ENCODE results near the gene EVC2. TPM values are rescaled to one million over a fixed set of nuclear protein-coding genes. Genes with fewer than 3 reads are reported as not detected.

EVC2 gene
- total and polyA plus RNA-seq, 9 of the 15 experiments (the other 6 are each of a cell fraction or from before 2014, with no cell fraction given) = 0.03 to 0.55 (median 0.38) TPM; not detected in 1

DNA sequence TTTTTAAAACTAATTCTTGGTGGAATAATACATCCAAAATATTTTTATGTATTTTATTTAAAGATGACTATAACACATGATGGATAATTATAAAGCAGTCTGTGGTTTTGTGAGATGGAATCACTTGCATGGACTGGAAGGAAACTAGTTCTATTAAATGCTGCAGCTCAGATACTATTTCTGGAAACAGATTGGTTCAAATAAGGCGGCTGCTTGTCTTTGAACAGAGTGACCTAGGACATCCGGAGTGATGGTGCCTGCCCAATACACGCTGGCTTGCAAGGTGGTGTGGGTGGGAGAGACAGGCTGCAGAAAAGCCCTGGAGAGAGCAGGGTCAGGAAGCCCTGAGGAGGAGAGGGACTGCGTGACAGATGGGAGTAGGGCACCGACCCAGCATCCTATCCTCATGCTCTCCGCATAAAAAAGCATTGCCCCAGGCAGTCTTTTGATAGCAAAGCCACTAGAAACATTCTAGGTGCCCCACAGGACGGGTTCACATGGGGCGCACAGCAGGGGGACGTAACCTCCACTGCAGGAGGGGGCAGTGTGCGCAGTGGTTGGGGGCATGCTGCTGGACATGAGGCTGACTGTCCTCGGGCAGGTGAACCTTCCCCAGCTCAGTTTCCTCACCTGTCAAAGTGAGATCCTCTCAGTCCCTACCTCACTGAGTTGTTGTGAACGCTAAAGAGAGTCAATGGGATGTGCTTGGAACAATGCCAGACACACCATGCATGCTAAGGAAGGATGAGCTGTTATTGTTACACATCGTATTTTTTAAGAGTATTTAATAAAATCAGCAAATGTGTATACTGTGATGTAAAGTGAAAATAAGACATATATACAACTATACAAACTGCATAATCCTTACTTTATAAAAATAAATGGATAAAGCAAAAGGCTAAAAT is 71.3 kb downstream of the EVC2 start (continued):
- TF ChIP-seq ATF6 (CRISPR knock-in tag; IDR thresholded peaks at IDR 0.05) = no peak
- TF ChIP-seq ZNF785 (CRISPR knock-in tag; IDR thresholded peaks at IDR 0.05) = no peak

- POLR2A ChIA-PET = no interaction called here
- no peak for TF ChIP-seq ZNF140 (CRISPR knock-in tag; IDR thresholded peaks at IDR 0.05)
- TF ChIP-seq TCF7 (IDR thresholded peaks at IDR 0.05; ENCODE audit: borderline replicate concordance) = no peak
- no peak for TF ChIP-seq GABPB1 (CRISPR knock-in tag; IDR thresholded peaks at IDR 0.05)
- no peak for TF ChIP-seq NFRKB (IDR thresholded peaks at IDR 0.05; ENCODE audit: low read depth)
- TF ChIP-seq, protein P1, sequence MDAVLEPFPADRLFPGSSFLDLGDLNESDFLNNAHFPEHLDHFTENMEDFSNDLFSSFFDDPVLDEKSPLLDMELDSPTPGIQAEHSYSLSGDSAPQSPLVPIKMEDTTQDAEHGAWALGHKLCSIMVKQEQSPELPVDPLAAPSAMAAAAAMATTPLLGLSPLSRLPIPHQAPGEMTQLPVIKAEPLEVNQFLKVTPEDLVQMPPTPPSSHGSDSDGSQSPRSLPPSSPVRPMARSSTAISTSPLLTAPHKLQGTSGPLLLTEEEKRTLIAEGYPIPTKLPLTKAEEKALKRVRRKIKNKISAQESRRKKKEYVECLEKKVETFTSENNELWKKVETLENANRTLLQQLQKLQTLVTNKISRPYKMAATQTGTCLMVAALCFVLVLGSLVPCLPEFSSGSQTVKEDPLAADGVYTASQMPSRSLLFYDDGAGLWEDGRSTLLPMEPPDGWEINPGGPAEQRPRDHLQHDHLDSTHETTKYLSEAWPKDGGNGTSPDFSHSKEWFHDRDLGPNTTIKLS (IDR thresholded peaks at IDR 0.05; ENCODE audit: borderline replicate concordance, low read depth) = no peak
- no peak for TF ChIP-seq NRF1 (conservative IDR thresholded peaks at IDR 0.05 in 1 of 2, IDR thresholded peaks at IDR 0.05 in 1 of 2)
- TF ChIP-seq, protein P2, sequence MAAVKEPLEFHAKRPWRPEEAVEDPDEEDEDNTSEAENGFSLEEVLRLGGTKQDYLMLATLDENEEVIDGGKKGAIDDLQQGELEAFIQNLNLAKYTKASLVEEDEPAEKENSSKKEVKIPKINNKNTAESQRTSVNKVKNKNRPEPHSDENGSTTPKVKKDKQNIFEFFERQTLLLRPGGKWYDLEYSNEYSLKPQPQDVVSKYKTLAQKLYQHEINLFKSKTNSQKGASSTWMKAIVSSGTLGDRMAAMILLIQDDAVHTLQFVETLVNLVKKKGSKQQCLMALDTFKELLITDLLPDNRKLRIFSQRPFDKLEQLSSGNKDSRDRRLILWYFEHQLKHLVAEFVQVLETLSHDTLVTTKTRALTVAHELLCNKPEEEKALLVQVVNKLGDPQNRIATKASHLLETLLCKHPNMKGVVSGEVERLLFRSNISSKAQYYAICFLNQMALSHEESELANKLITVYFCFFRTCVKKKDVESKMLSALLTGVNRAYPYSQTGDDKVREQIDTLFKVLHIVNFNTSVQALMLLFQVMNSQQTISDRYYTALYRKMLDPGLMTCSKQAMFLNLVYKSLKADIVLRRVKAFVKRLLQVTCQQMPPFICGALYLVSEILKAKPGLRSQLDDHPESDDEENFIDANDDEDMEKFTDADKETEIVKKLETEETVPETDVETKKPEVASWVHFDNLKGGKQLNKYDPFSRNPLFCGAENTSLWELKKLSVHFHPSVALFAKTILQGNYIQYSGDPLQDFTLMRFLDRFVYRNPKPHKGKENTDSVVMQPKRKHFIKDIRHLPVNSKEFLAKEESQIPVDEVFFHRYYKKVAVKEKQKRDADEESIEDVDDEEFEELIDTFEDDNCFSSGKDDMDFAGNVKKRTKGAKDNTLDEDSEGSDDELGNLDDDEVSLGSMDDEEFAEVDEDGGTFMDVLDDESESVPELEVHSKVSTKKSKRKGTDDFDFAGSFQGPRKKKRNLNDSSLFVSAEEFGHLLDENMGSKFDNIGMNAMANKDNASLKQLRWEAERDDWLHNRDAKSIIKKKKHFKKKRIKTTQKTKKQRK (IDR thresholded peaks at IDR 0.05; ENCODE audit: borderline replicate concordance, low read depth, low read length) = no peak
- no peak for TF ChIP-seq RBM14 (IDR thresholded peaks at IDR 0.05; ENCODE audit: borderline replicate concordance, insufficient read depth, low read depth, low read length)
- TF ChIP-seq, protein P3, sequence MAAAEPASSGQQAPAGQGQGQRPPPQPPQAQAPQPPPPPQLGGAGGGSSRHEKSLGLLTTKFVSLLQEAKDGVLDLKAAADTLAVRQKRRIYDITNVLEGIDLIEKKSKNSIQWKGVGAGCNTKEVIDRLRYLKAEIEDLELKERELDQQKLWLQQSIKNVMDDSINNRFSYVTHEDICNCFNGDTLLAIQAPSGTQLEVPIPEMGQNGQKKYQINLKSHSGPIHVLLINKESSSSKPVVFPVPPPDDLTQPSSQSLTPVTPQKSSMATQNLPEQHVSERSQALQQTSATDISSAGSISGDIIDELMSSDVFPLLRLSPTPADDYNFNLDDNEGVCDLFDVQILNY (CRISPR knock-in tag; IDR thresholded peaks at IDR 0.05) = no peak
- no peak for TF ChIP-seq RBM15 (IDR thresholded peaks at IDR 0.05; ENCODE audit: insufficient read depth, low read length)
These were observed 72.5 kb downstream of the EVC2 start for GRCh38 chr4:5635826-5636195.

More at GRCh38 chr4:5635826-5636195, 72.5 kb downstream of the EVC2 start:
- CTCF ChIA-PET (ENCODE audit: low intra/inter-chr PET ratio) = no interaction called here
- intact Hi-C loops (cut with micrococcal nuclease) (no loop called here), in situ Hi-C loops (cut with MboI) (no loop called here)
- Histone ChIP-seq H3K4me3 (no peak overlapping the region), H3K9me1 (ENCODE audit: control insufficient read depth, insufficient read depth, low read length) (no peaks in the 10 kb centered on the region), H4K20me1 (replicated peaks; ENCODE audit: control insufficient read depth, insufficient read depth, low read length) (no peaks in the 10 kb centered on the region), H3K27me3 (ENCODE audit: control insufficient read depth in 2 of 2, insufficient read depth in 2 of 2, low read length in 2 of 2) (no peaks in the 10 kb centered on the region; a peak in 1 of 5 replicates), H3K9me3 (replicated peaks; ENCODE audit: control insufficient read depth, insufficient read depth, low read depth, low read length) (no peaks in the 10 kb centered on the region), H2AFZ (ENCODE audit: low read depth, low read length) (no peak overlapping the region), H3K9ac (ENCODE audit: insufficient read depth in 1 of 2, low read depth in 2 of 2, low read length in 2 of 2) (no peak overlapping the region), H3K4me1 (replicated peaks in 1 of 2; ENCODE audit: control insufficient read depth in 2 of 2, insufficient read depth in 2 of 2, low read length in 2 of 2) (no peaks in the 10 kb centered on the region), H3K36me3 (ENCODE audit: control insufficient read depth, insufficient read depth, low read length) (no peaks in the 10 kb centered on the region), H3K27ac (ENCODE audit: extremely low read depth, low read depth, low read length) (no peak overlapping the region), H3K4me2 (ENCODE audit: insufficient read depth, low read length) (no peak overlapping the region), H3K79me2 (ENCODE audit: control insufficient read depth, insufficient read depth, low read length) (no peaks in the 10 kb centered on the region; the same call in 2 of the 3 replicates)
- BruUV-seq (replicated peaks) = no TSS peak
- DNase-seq (ENCODE audit: extremely low read depth in 1 of 4, low spot score in 3 of 4) (no peak), FAIRE-seq (no peak), ATAC-seq (no peak)
- WGBS (ENCODE audit: insufficient coverage, low coverage, missing lambda C conversion rate) = 7% methylated on average over 7 of the region's 7 CpGs
